HUES64 (cell line): ENCODE results near the gene IRS1.

Experiments used
- H3K27ac ChIP-seq: 2 replicates; pipeline ENCODE4 v1.7.0; 2013; ENCODE audit warnings: low read depth, low read length, inconsistent platforms
- H3K27me3 ChIP-seq: 2 replicates; pipeline ENCODE4 v1.6.1; 2013; ENCODE audit warnings: mild to moderate bottlenecking, low read length; ENCODE audit not compliant: insufficient read depth
- H3K36me3 ChIP-seq: 2 replicates; pipeline ENCODE4 v1.6.1; 2013; ENCODE audit warnings: mild to moderate bottlenecking, low read length; ENCODE audit not compliant: insufficient read depth
- H3K4me1 ChIP-seq: 2 replicates; pipeline ENCODE4 v1.6.1; 2013; ENCODE audit warnings: mild to moderate bottlenecking, low read length, moderate library complexity; ENCODE audit not compliant: insufficient read depth
- H3K4me3 ChIP-seq: 2 replicates; pipeline ENCODE4 v1.5.1; 2013; ENCODE audit warnings: mild to moderate bottlenecking, low read length, moderate library complexity
- H3K9ac ChIP-seq: 2 replicates; pipeline ENCODE4 v1.6.1; 2013; ENCODE audit warnings: mild to moderate bottlenecking, low read depth, low read length
- H3K9me3 ChIP-seq: 2 replicates; pipeline ENCODE4 v1.6.1; 2013; ENCODE audit warnings: low read depth, low read length; ENCODE audit not compliant: insufficient read depth
- WGBS: fragments of 150-250, 120-280 bp; methylation state at CpG from one replicate; pipeline ENCODE4 v1.1.7; 2013; ENCODE audit warnings: missing lambda C conversion rate; 5-methylcytosine and 5-hydroxymethylcytosine counted together

IRS1 gene

GRCh38 chr2:226766352-226767055 lies 33.1 kb downstream of the IRS1 start:
- H3K4me3 ChIP-seq, result no peak overlapping the region
- 97% methylated on average over 5 of the region's 5 CpGs for WGBS
- no peaks in the 10 kb centered on the region for H3K27me3 ChIP-seq
- peaks cover 12% of the 10 kb centered on the region for H3K36me3 ChIP-seq
- H3K4me1 ChIP-seq, result no peaks in the 10 kb centered on the region
- H3K9ac ChIP-seq, result no peak overlapping the region
- H3K27ac ChIP-seq, result no peak overlapping the region
- H3K9me3 ChIP-seq, result no peaks in the 10 kb centered on the region

GRCh38 chr2:226763320-226763719 lies 36.3 kb downstream of the IRS1 start:
- no peak overlapping the region for H3K4me3 ChIP-seq
- no peak overlapping the region for H3K9ac ChIP-seq
- H3K9me3 ChIP-seq, result no peaks in the 10 kb centered on the region
- H3K36me3 ChIP-seq, result 0 out of 2 replicates have a peak, but pooled peaks cover 5% of the 10 kb centered on the region
- 0 out of 2 replicates have a peak, but pooled peaks cover 5% of the 10 kb centered on the region for H3K4me1 ChIP-seq
- 94% methylated on average over 3 of the region's 3 CpGs for WGBS
- H3K27me3 ChIP-seq, result no peaks in the 10 kb centered on the region
- H3K27ac ChIP-seq, result no peak overlapping the region

GRCh38 chr2:226761195-226761583 lies 38.4 kb downstream of the IRS1 start:
- 90% methylated on average over 1 of the region's 2 CpGs for WGBS
- 0 out of 2 replicates have a peak, but pooled peaks cover 5% of the 10 kb centered on the region for H3K36me3 ChIP-seq
- H3K9me3 ChIP-seq, result no peaks in the 10 kb centered on the region
- no peak overlapping the region for H3K4me3 ChIP-seq
- H3K9ac ChIP-seq, result no peak overlapping the region
- no peak overlapping the region for H3K27ac ChIP-seq
- no peaks in the 10 kb centered on the region for H3K27me3 ChIP-seq
- H3K4me1 ChIP-seq, result peaks cover 8% of the 10 kb centered on the region

GRCh38 chr2:226760412-226761194 lies 39.0 kb downstream of the IRS1 start:
- H3K27ac ChIP-seq, result no peak overlapping the region
- H3K36me3 ChIP-seq, result 0 out of 2 replicates have a peak, but pooled peaks cover 5% of the 10 kb centered on the region
- H3K4me3 ChIP-seq, result no peak overlapping the region
- 96% methylated on average over 2 of the region's 2 CpGs for WGBS
- peaks cover 14% of the 10 kb centered on the region for H3K4me1 ChIP-seq
- H3K9ac ChIP-seq, result no peak overlapping the region
- no peaks in the 10 kb centered on the region for H3K9me3 ChIP-seq
- no peaks in the 10 kb centered on the region for H3K27me3 ChIP-seq

- peaks cover 19% of the 10 kb centered on the region for H3K4me1 ChIP-seq
Observed at GRCh38 chr2:226759768-226760167, 39.9 kb downstream of the IRS1 start.

GRCh38 chr2:226758921-226759640 lies 40.5 kb downstream of the IRS1 start:
- no peaks in the 10 kb centered on the region for H3K36me3 ChIP-seq
- H3K27me3 ChIP-seq, result no peaks in the 10 kb centered on the region
- H3K4me3 ChIP-seq, result no peak overlapping the region
- no peak overlapping the region for H3K27ac ChIP-seq
- H3K9me3 ChIP-seq, result no peaks in the 10 kb centered on the region
- WGBS, result 97% methylated on average over 2 of the region's 3 CpGs
- no peak overlapping the region for H3K9ac ChIP-seq
- peaks cover 19% of the 10 kb centered on the region for H3K4me1 ChIP-seq

More at GRCh38 chr2:226759768-226760167, 39.9 kb downstream of the IRS1 start:
- Histone ChIP-seq H3K9ac (no peak overlapping the region), H3K36me3 (no peaks in the 10 kb centered on the region), H3K9me3 (no peaks in the 10 kb centered on the region), H3K27me3 (no peaks in the 10 kb centered on the region), H3K27ac (no peak overlapping the region), H3K4me3 (no peak overlapping the region)
- WGBS, result 90% methylated on average over 9 of the region's 9 CpGs

GRCh38 chr2:226756131-226756530 lies 43.5 kb downstream of the IRS1 start:
- 97% methylated on average over 2 of the region's 2 CpGs for WGBS
- Histone ChIP-seq H3K4me1 (peaks cover 19% of the 10 kb centered on the region), H3K27me3 (no peaks in the 10 kb centered on the region), H3K9ac (no peak overlapping the region), H3K27ac (no peak overlapping the region), H3K9me3 (no peaks in the 10 kb centered on the region), H3K36me3 (no peaks in the 10 kb centered on the region), H3K4me3 (no peak overlapping the region)

GRCh38 chr2:226755631-226756030 lies 44.0 kb downstream of the IRS1 start:
- H3K36me3 ChIP-seq, result no peaks in the 10 kb centered on the region
- H3K9ac ChIP-seq, result no peak overlapping the region
- H3K27me3 ChIP-seq, result no peaks in the 10 kb centered on the region
- peaks cover 19% of the 10 kb centered on the region for H3K4me1 ChIP-seq
- no CpG with 5 or more reads among the region's 1 CpG for WGBS
- no peak overlapping the region for H3K4me3 ChIP-seq
- no peak overlapping the region for H3K27ac ChIP-seq
- H3K9me3 ChIP-seq, result no peaks in the 10 kb centered on the region

- Histone ChIP-seq H3K27ac (no peak overlapping the region), H3K36me3 (no peaks in the 10 kb centered on the region), H3K27me3 (no peaks in the 10 kb centered on the region), H3K4me1 (peaks cover 15% of the 10 kb centered on the region), H3K9me3 (no peaks in the 10 kb centered on the region), H3K9ac (no peak overlapping the region), H3K4me3 (no peak overlapping the region)
- 94% methylated on average over 7 of the region's 8 CpGs for WGBS
Observed at GRCh38 chr2:226754821-226755604, 44.6 kb downstream of the IRS1 start.

GRCh38 chr2:226752887-226753286 lies 46.7 kb downstream of the IRS1 start:
- no peak overlapping the region for H3K27ac ChIP-seq
- no peak overlapping the region for H3K4me3 ChIP-seq
- H3K27me3 ChIP-seq, result no peaks in the 10 kb centered on the region
- H3K9me3 ChIP-seq, result no peaks in the 10 kb centered on the region
- no peak overlapping the region for H3K9ac ChIP-seq
- peaks cover 1% of the 10 kb centered on the region; the same call in 1 of the 2 replicates for H3K36me3 ChIP-seq
- WGBS, result 90% methylated on average over 4 of the region's 4 CpGs
- H3K4me1 ChIP-seq, result peaks cover 15% of the 10 kb centered on the region
